ENCODE data around the gene BCAT1. TPM values are rescaled to one million over a fixed set of nuclear protein-coding genes. Genes with fewer than 3 reads are reported as not detected.
"Not testable (repeated sequence)": the region's sequence is repeated elsewhere in the genome, so short reads cannot be mapped to it uniquely, and the experiment has no call there.

The BCAT1 gene
- total RNA-seq, 1 donor: 52.2 TPM

GRCh38 chr12:24960222-24960855 is 11.4 kb upstream of the BCAT1 start:
- peak in 2 of 3 donors; percentile 58 to 71 for DNase-seq (ENCODE audit: low read depth in 2 of 3, low spot score in 2 of 3)

GRCh38 chr12:24956351-24956750 is 7.5 kb upstream of the BCAT1 start:
- not testable (repeated sequence) for DNase-seq (ENCODE audit: low read depth in 2 of 3, low spot score in 2 of 3)

- DNase-seq (ENCODE audit: low read depth in 2 of 3, low spot score in 2 of 3): no peak
Measured at GRCh38 chr12:24955853-24956252, 7.0 kb upstream of the BCAT1 start.

- no peak for DNase-seq (ENCODE audit: low read depth in 2 of 3, low spot score in 2 of 3)
Measured at GRCh38 chr12:24955389-24955788, 6.5 kb upstream of the BCAT1 start.

GRCh38 chr12:24954261-24954660 is 5.4 kb upstream of the BCAT1 start:
- DNase-seq (ENCODE audit: low read depth in 2 of 3, low spot score in 2 of 3): no peak

- no peak for DNase-seq (ENCODE audit: low read depth in 2 of 3, low spot score in 2 of 3)
Measured at GRCh38 chr12:24952389-24952788, 3.5 kb upstream of the BCAT1 start.

GRCh38 chr12:24950231-24950834 is 1.4 kb upstream of the BCAT1 start:
- peak in 1 of 3 donors; percentile 35 for DNase-seq (ENCODE audit: low read depth in 2 of 3, low spot score in 2 of 3)

GRCh38 chr12:24948420-24948756 is 513 bp downstream of the BCAT1 start:
- no peak for DNase-seq (ENCODE audit: low read depth in 2 of 3, low spot score in 2 of 3)

GRCh38 chr12:24947541-24948419 is 1.1 kb downstream of the BCAT1 start:
- DNase-seq (ENCODE audit: low read depth in 2 of 3, low spot score in 2 of 3): no peak

- DNase-seq (ENCODE audit: low read depth in 2 of 3, low spot score in 2 of 3): peak in 1 of 3 donors; percentile 53
Measured at GRCh38 chr12:24945845-24946244, 3.1 kb downstream of the BCAT1 start.

GRCh38 chr12:24945039-24945438 is 3.9 kb downstream of the BCAT1 start:
- DNase-seq (ENCODE audit: low read depth in 2 of 3, low spot score in 2 of 3): no peak

- DNase-seq (ENCODE audit: low read depth in 2 of 3, low spot score in 2 of 3): no peak
Measured at GRCh38 chr12:24944601-24944975, 4.3 kb downstream of the BCAT1 start.

- DNase-seq (ENCODE audit: low read depth in 2 of 3, low spot score in 2 of 3): no peak
Measured at GRCh38 chr12:24943947-24944600, 4.8 kb downstream of the BCAT1 start.

GRCh38 chr12:24940157-24940556 is 8.7 kb downstream of the BCAT1 start:
- DNase-seq (ENCODE audit: low read depth in 2 of 3, low spot score in 2 of 3): no peak

- DNase-seq (ENCODE audit: low read depth in 2 of 3, low spot score in 2 of 3): not testable (repeated sequence)
Measured at GRCh38 chr12:24939551-24939950, 9.3 kb downstream of the BCAT1 start.

GRCh38 chr12:24938341-24938740 is 10.6 kb downstream of the BCAT1 start:
- no peak for DNase-seq (ENCODE audit: low read depth in 2 of 3, low spot score in 2 of 3)

- DNase-seq (ENCODE audit: low read depth in 2 of 3, low spot score in 2 of 3): no peak
Measured at GRCh38 chr12:24937553-24938244, 11.2 kb downstream of the BCAT1 start.

- no peak for DNase-seq (ENCODE audit: low read depth in 2 of 3, low spot score in 2 of 3)
Measured at GRCh38 chr12:24933694-24934407, 15.1 kb downstream of the BCAT1 start.

GRCh38 chr12:24931666-24932405 is 17.1 kb downstream of the BCAT1 start:
- DNase-seq (ENCODE audit: low read depth in 2 of 3, low spot score in 2 of 3): peak in 2 of 3 donors; percentile 81 to 94

Data from hematopoietic multipotent progenitor cell (in vitro differentiated cells).